K562 (cell line): ENCODE results near the gene SMAD5. TPM values are rescaled to one million over a fixed set of nuclear protein-coding genes. Genes with fewer than 3 reads are reported as not detected.
A peak's percentile ranks its signal among the peaks of the same experiment; 100 is the strongest.

ENCODE experiments used
- ATAC-seq: fragments of 200-7000 bp; cut with Tn5 transposase; 3 replicates; pipeline ENCODE4 v1.9.1; 2020; ENCODE audit warnings: moderate library complexity
- BruUV-seq: library from RNA; stranded (reverse); fragments of 400-500 nt; replicated peaks from 2 replicates; lab custom pipeline; 2021; lab: Mats Ljungman, UMichigan
- CTCF ChIA-PET: fragments of 300-600 bp; formaldehyde crosslinking; extraction: SDS; loops from one replicate; lab custom pipeline; 2021; ENCODE audit warnings: low intra/inter-chr PET ratio; lab: Yijun Ruan, JAX
- POLR2A ChIA-PET: fragments of 300-600, 350-650 bp; sonication (Branson Sonifier 250); formaldehyde crosslinking; extraction: SDS; loops from one replicate; lab custom pipeline; 2021; ENCODE audit warnings: antibody characterized with exemption, inconsistent platforms; lab: Yijun Ruan, JAX
- DNase-seq, 4 experiments: peaks; one replicate each; pipeline versions ENCODE4 v3.0.0 to v3.0.0-alpha.2; 2011 to 2018; ENCODE audit warnings: low spot score in 3 of 4, mixed read lengths in 3 of 4; ENCODE audit errors: extremely low read depth in 1 of 4
- FAIRE-seq: peaks from 2 replicates; lab custom pipeline; 2011; peaks lifted over from hg19 to GRCh38; lab: Jason Lieb, UNC
- H2AFZ ChIP-seq: 2 replicates; pipeline ENCODE4 v1.6.0; 2011; ENCODE audit warnings: low read depth, low read length, control low read depth, inconsistent platforms
- H3K27ac ChIP-seq: fragments of 200-600 bp; 3 replicates; pipeline ENCODE4 v1.8.0; 2011; ENCODE audit warnings: low read depth, mild to moderate bottlenecking, control low read depth, inconsistent platforms, low read length, moderate library complexity, mixed read lengths; ENCODE audit errors: extremely low read depth
- H3K27me3 ChIP-seq, 2 experiments: fragments of 300-600 bp in 1 of 2; 2 replicates in 1 of 2; 3 replicates in 1 of 2; pipeline versions ENCODE4 v1.6.0 to v1.8.0; 2011; ENCODE audit warnings: inconsistent platforms in 2 of 2, low read length in 2 of 2, mild to moderate bottlenecking in 1 of 2, mixed read lengths in 1 of 2, moderate library complexity in 1 of 2; ENCODE audit not compliant: control insufficient read depth in 2 of 2, insufficient read depth in 2 of 2
- H3K36me3 ChIP-seq: fragments of 300-600 bp; 3 replicates; pipeline ENCODE4 v1.8.0; 2011; ENCODE audit warnings: mild to moderate bottlenecking, low read length, inconsistent platforms; ENCODE audit not compliant: control insufficient read depth, insufficient read depth
- H3K4me1 ChIP-seq, 2 experiments: fragments of 200-600 bp in 1 of 2; replicated peaks in 1 of 2; 2 replicates in 1 of 2; 3 replicates in 1 of 2; pipeline versions ENCODE4 v1.5.1 to v1.8.0; 2011; ENCODE audit warnings: inconsistent platforms in 2 of 2, low read length in 2 of 2, mild to moderate bottlenecking in 1 of 2, mixed read lengths in 1 of 2, moderate library complexity in 1 of 2; ENCODE audit not compliant: control insufficient read depth in 2 of 2, insufficient read depth in 2 of 2
- H3K4me2 ChIP-seq: 2 replicates; pipeline ENCODE4 v1.6.1; 2011; ENCODE audit warnings: low read length, control low read depth, inconsistent platforms, mixed read lengths; ENCODE audit not compliant: insufficient read depth
- H3K4me3 ChIP-seq: fragments of 200-600 bp; sonication (generic), shearing (Covaris generic); 2 replicates; pipeline ENCODE4 v1.5.1; 2016; ENCODE audit warnings: control low read depth, inconsistent platforms
- H3K79me2 ChIP-seq: fragments of 200-600 bp; 3 replicates; pipeline ENCODE4 v1.8.0; 2011; ENCODE audit warnings: low read length, inconsistent platforms; ENCODE audit not compliant: control insufficient read depth, insufficient read depth
- H3K9ac ChIP-seq, 2 experiments: 2 replicates each; pipeline versions ENCODE4 v1.6.0 to v1.6.1; 2011; ENCODE audit warnings: low read depth in 2 of 2, low read length in 2 of 2, control low read depth in 1 of 2, inconsistent platforms in 1 of 2, mild to moderate bottlenecking in 1 of 2, mixed read lengths in 1 of 2; ENCODE audit not compliant: insufficient read depth in 1 of 2
- H3K9me1 ChIP-seq: one replicate; pipeline ENCODE4 v1.6.0; 2011; ENCODE audit warnings: inconsistent platforms, mild to moderate bottlenecking, low read length, moderate library complexity; ENCODE audit not compliant: control insufficient read depth, insufficient read depth
- H3K9me3 ChIP-seq: replicated peaks from 2 replicates; pipeline ENCODE4 v1.5.1; 2011; ENCODE audit warnings: low read depth, low read length, inconsistent platforms; ENCODE audit not compliant: control insufficient read depth, insufficient read depth
- H4K20me1 ChIP-seq: replicated peaks from 2 replicates; pipeline ENCODE4 v1.6.1; 2011; ENCODE audit warnings: low read length, inconsistent platforms, mixed read lengths; ENCODE audit not compliant: control insufficient read depth, insufficient read depth
- IRF1 ChIP-seq: sonication (generic); formaldehyde crosslinking; IDR thresholded peaks from 2 replicates; pipeline ENCODE4 v1.8.0; 2022; ENCODE audit warnings: missing genetic modification reagents, mild to moderate bottlenecking, borderline replicate concordance
- JUNB ChIP-seq: fragments of 450-650 bp; formaldehyde crosslinking; conservative IDR thresholded peaks from 2 replicates; pipeline ENCODE4 v1.4.0; 2020; ENCODE audit warnings: mild to moderate bottlenecking
- RAD51 ChIP-seq: fragments of 450-650 bp; IDR thresholded peaks from 2 replicates; pipeline ENCODE4 v1.7.1; 2016; ENCODE audit warnings: low read depth, mild to moderate bottlenecking, borderline replicate concordance
- TOE1 ChIP-seq, 2 experiments: fragments of 450-650 bp in 1 of 2; sonication (generic) in 1 of 2; formaldehyde crosslinking in 1 of 2; IDR thresholded peaks; 2 replicates each; pipeline versions ENCODE4 v1.7.1 to v1.8.0; 2016 to 2022; ENCODE audit warnings: borderline replicate concordance in 2 of 2, mild to moderate bottlenecking in 2 of 2, antibody characterized with exemption in 1 of 2, inconsistent platforms in 1 of 2, low read depth in 1 of 2, missing genetic modification reagents in 1 of 2, moderate library complexity in 1 of 2
- ZNF146 ChIP-seq: IDR thresholded peaks from one replicate; pipeline ENCODE4 v1.6.1; 2018; ENCODE audit warnings: missing compliant biosample characterization; ENCODE audit not compliant: unreplicated experiment
- WGBS: fragments of 100-300 bp; shearing (Covaris generic); methylation state at CpG from one replicate; pipeline ENCODE4 v1.1.6; 2016; ENCODE audit warnings: low coverage, mixed read lengths; ENCODE audit not compliant: insufficient coverage; ENCODE audit errors: missing lambda C conversion rate; 5-methylcytosine and 5-hydroxymethylcytosine counted together
- in situ Hi-C: fragments of 300-500 bp; cut with MboI; formaldehyde crosslinking; loops from 4 replicates; pipeline ENCODE4 v1.15.0; 2018; ENCODE audit warnings: inconsistent platforms, mixed read lengths
- intact Hi-C: fragments of 100-400 bp; cut with micrococcal nuclease; formaldehyde crosslinking; loops from 2 replicates; pipeline ENCODE4 v1.14.2; 2022
- polyA plus RNA-seq, 8 experiments: library from polyadenylated mRNA; depleted of rRNA in 4 of 8; stranded (reverse) in 5 of 8; unstranded in 3 of 8; fragments of >200 nt; fragmentation: Nextera tagmentation in 2 of 8; fragmentation: Illumina TruSeq in 1 of 8; extraction: Ambion mirVana in 2 of 8; extraction: Trizol in 1 of 8; gene quantifications; 2 replicates each; pipeline versions ENCODE4 v1.2.1 to v1.2.3, GENCODE V29; 2011 to 2014; ENCODE audit warnings: inconsistent platforms in 1 of 8, missing spikeins in 1 of 8
- total RNA-seq, 7 experiments: library from RNA; depleted of rRNA in 6 of 7; stranded (reverse); fragments of >200 nt in 6 of 7; fragmentation: Illumina TruSeq in 2 of 7; extraction: Trizol in 2 of 7; gene quantifications; 2 replicates each; pipeline versions ENCODE4 v1.2.1 to v1.2.3, GENCODE V29; 2011 to 2021; ENCODE audit warnings: low replicate concordance in 1 of 7
- TF ChIP-seq, protein P1 (sequence below): fragments of 450-650 bp; IDR thresholded peaks from 2 replicates; pipeline ENCODE4 v1.6.1; 2016; ENCODE audit warnings: low read depth, mild to moderate bottlenecking, moderate library complexity
- TF ChIP-seq, protein P2 (sequence below): fragments of 450-650 bp; formaldehyde crosslinking; IDR thresholded peaks from 2 replicates; pipeline ENCODE4 v1.4.0; 2020; ENCODE audit warnings: mild to moderate bottlenecking, mixed read lengths

SMAD5 gene
- total and polyA plus RNA-seq, 9 of the 15 experiments (the other 6 are each of a cell fraction or from before 2014, with no cell fraction given): 12.4 to 53.9 (median 20.3) TPM

GRCh38 chr5:136185974-136186665 is 53.5 kb downstream of the SMAD5 start:
- Histone ChIP-seq H3K36me3 (no peaks in the 10 kb centered on the region), H3K9me1 (no peaks in the 10 kb centered on the region), H3K27ac (no peak overlapping the region), H3K9me3 (no peaks in the 10 kb centered on the region), H3K4me3 (no peak overlapping the region), H3K4me2 (no peak overlapping the region), H3K4me1 (peaks cover 6 to 7% of the 10 kb centered on the region in 2 experiments; a peak in 4 of 5 replicates), H4K20me1 (no peaks in the 10 kb centered on the region), H3K9ac (no peak overlapping the region), H3K79me2 (no peaks in the 10 kb centered on the region), H3K27me3 (no peaks in the 10 kb centered on the region), H2AFZ (no peak overlapping the region)
- TF ChIP-seq RAD51: 0 out of 2 replicates have a peak, but pooled peaks have one; percentile 35
- TF ChIP-seq, protein P1, sequence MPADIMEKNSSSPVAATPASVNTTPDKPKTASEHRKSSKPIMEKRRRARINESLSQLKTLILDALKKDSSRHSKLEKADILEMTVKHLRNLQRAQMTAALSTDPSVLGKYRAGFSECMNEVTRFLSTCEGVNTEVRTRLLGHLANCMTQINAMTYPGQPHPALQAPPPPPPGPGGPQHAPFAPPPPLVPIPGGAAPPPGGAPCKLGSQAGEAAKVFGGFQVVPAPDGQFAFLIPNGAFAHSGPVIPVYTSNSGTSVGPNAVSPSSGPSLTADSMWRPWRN: no peak
- TF ChIP-seq IRF1: no peak
- TF ChIP-seq, protein P2, sequence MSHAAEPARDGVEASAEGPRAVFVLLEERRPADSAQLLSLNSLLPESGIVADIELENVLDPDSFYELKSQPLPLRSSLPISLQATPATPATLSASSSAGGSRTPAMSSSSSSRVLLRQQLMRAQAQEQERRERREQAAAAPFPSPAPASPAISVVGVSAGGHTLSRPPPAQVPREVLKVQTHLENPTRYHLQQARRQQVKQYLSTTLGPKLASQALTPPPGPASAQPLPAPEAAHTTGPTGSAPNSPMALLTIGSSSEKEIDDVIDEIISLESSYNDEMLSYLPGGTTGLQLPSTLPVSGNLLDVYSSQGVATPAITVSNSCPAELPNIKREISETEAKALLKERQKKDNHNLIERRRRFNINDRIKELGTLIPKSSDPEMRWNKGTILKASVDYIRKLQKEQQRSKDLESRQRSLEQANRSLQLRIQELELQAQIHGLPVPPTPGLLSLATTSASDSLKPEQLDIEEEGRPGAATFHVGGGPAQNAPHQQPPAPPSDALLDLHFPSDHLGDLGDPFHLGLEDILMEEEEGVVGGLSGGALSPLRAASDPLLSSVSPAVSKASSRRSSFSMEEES (CRISPR knock-in tag): peak; percentile 75
- TF ChIP-seq TOE1 (IDR thresholded peaks at IDR 0.05; ENCODE audit: borderline replicate concordance): 0 out of 2 replicates have a peak, but pooled peaks have one; percentile 34
- TF ChIP-seq TOE1 (CRISPR knock-in tag; IDR thresholded peaks at IDR 0.05; ENCODE audit: borderline replicate concordance, low read depth): no peak
- no peak for TF ChIP-seq JUNB
- no peak for TF ChIP-seq ZNF146 (CRISPR knock-in tag)
- POLR2A ChIA-PET: interaction anchor here (0.8 to 1.4 kb wide), 2 partner anchors 10 to 43 kb away, joined by 4 to 5 read pairs; no protein-coding TSS in a partner anchor
- in situ Hi-C loops: no loop called here
- FAIRE-seq (no peak), ATAC-seq (no peak), DNase-seq (no peak)
- CTCF ChIA-PET: no interaction called here
- intact Hi-C loops: no loop called here
- BruUV-seq: no TSS peak
- 80% methylated on average over 5 of the region's 5 CpGs for WGBS
